HepG2 (cell line): ENCODE measurements around the gene MVP. TPM values are rescaled to one million over a fixed set of nuclear protein-coding genes. Genes with fewer than 3 reads are reported as not detected.

Experiments
- AFF4 ChIP-seq: sonication (generic); formaldehyde crosslinking; IDR thresholded peaks from 2 replicates; pipeline ENCODE4 v1.4.0; 2020; ENCODE audit warnings: missing genetic modification reagents
- AGO2 ChIP-seq: fragments of 200-400 bp; formaldehyde crosslinking; optimal IDR thresholded peaks from 2 replicates; pipeline ENCODE3; 2017; ENCODE audit warnings: mild to moderate bottlenecking, low read depth, low read length, moderate library complexity
- ARNTL ChIP-seq: sonication (generic); formaldehyde crosslinking; IDR thresholded peaks from 2 replicates; pipeline ENCODE4 v1.4.0; 2020; ENCODE audit warnings: mild to moderate bottlenecking, missing genetic modification reagents
- ATF2 ChIP-seq: sonication (generic); formaldehyde crosslinking; IDR thresholded peaks from 2 replicates; pipeline ENCODE4 v1.4.0; 2020; ENCODE audit warnings: missing genetic modification reagents
- ATF4 ChIP-seq, 2 experiments: fragments of 450-650 bp in 1 of 2; sonication (generic) in 1 of 2; formaldehyde crosslinking; IDR thresholded peaks; 2 replicates each; pipeline versions ENCODE4 v1.5.0 to v1.8.0; 2020 to 2022; ENCODE audit warnings: mild to moderate bottlenecking in 1 of 2, missing genetic modification reagents in 1 of 2
- EED ChIP-seq: sonication (generic); formaldehyde crosslinking; IDR thresholded peaks from 2 replicates; pipeline ENCODE4 v1.5.0; 2020; ENCODE audit warnings: mild to moderate bottlenecking, missing genetic modification reagents
- GATA4 ChIP-seq: sonication (generic); IDR thresholded peaks from 2 replicates; pipeline ENCODE4 v1.6.1; 2016; ENCODE audit warnings: antibody characterized with exemption, low read depth, borderline replicate concordance
- MAFG ChIP-seq: sonication (generic); formaldehyde crosslinking; IDR thresholded peaks from 2 replicates; pipeline ENCODE4 v1.5.1; 2020; ENCODE audit warnings: mild to moderate bottlenecking, missing genetic modification reagents
- MIER2 ChIP-seq: IDR thresholded peaks from 2 replicates; pipeline ENCODE4 v1.6.1; 2016; ENCODE audit warnings: missing biosample characterization, missing genetic modification reagents
- MNT ChIP-seq: fragments of 450-650 bp; IDR thresholded peaks from 2 replicates; pipeline ENCODE4 v1.6.1; 2016
- MYPOP ChIP-seq: sonication (generic); formaldehyde crosslinking; IDR thresholded peaks from 2 replicates; pipeline ENCODE4 v1.8.1; 2023; ENCODE audit warnings: mild to moderate bottlenecking, moderate library complexity, missing genetic modification reagents
- PLRG1 ChIP-seq: fragments of 450-650 bp; conservative IDR thresholded peaks from 2 replicates; pipeline ENCODE4 v1.6.1; 2016
- RFXANK ChIP-seq: IDR thresholded peaks from 2 replicates; pipeline ENCODE4 v1.6.1; 2016
- RNF2 ChIP-seq: fragments of 450-650 bp; conservative IDR thresholded peaks from 2 replicates; pipeline ENCODE4 v1.6.1; 2016; ENCODE audit warnings: low read depth
- TAF1 ChIP-seq: sonication (generic); formaldehyde crosslinking; IDR thresholded peaks from 2 replicates; pipeline ENCODE4 v1.4.0; 2020; ENCODE audit warnings: missing genetic modification reagents
- TARDBP ChIP-seq: sonication (generic); formaldehyde crosslinking; IDR thresholded peaks from 2 replicates; pipeline ENCODE4 v1.8.0; 2022; ENCODE audit warnings: mild to moderate bottlenecking, missing genetic modification reagents
- ZNF326 ChIP-seq: sonication (generic); formaldehyde crosslinking; IDR thresholded peaks from 2 replicates; pipeline ENCODE4 v1.4.0; 2020; ENCODE audit warnings: missing genetic modification reagents, borderline replicate concordance
- ZNF362 ChIP-seq: sonication (generic); formaldehyde crosslinking; IDR thresholded peaks from 2 replicates; pipeline ENCODE4 v1.4.0; 2020; ENCODE audit warnings: missing genetic modification reagents, mild to moderate bottlenecking, borderline replicate concordance
- ZNF615 ChIP-seq: sonication (generic); formaldehyde crosslinking; IDR thresholded peaks from 2 replicates; pipeline ENCODE4 v1.5.0; 2020; ENCODE audit warnings: mild to moderate bottlenecking, missing genetic modification reagents, borderline replicate concordance
- ZNF775 ChIP-seq: sonication (generic); formaldehyde crosslinking; IDR thresholded peaks from 2 replicates; pipeline ENCODE4 v1.4.0; 2020; ENCODE audit warnings: missing genetic modification reagents, mild to moderate bottlenecking, moderate library complexity, borderline replicate concordance
- polyA plus RNA-seq, 8 experiments: library from polyadenylated mRNA; depleted of rRNA in 3 of 8; stranded (reverse) in 7 of 8; unstranded in 1 of 8; fragments of >200 nt; fragmentation: Illumina TruSeq in 4 of 8; extraction: Trizol in 4 of 8; gene quantifications; 2 replicates each; pipeline versions ENCODE4 v1.2.1 to v1.2.3, GENCODE V29; 2011 to 2016; ENCODE audit warnings: low read depth in 4 of 8, missing spikeins in 1 of 8, mixed read lengths in 1 of 8; ENCODE audit not compliant: insufficient read depth in 1 of 8
- total RNA-seq, 5 experiments: library from RNA; depleted of rRNA; stranded (reverse); fragments of >200 nt; fragmentation: Illumina TruSeq; extraction: Trizol; gene quantifications; 2 replicates each; pipeline ENCODE4 v1.2.3, GENCODE V29; 2016; ENCODE audit warnings: low read depth in 1 of 5

The MVP gene
- total and polyA plus RNA-seq, 2 of the 13 experiments (the other 11 are each of a cell fraction or from before 2014, with no cell fraction given): 22.9 to 43.5 TPM

- TF ChIP-seq RNF2 (no peak), AFF4 (CRISPR knock-in tag) (no peak), ZNF775 (CRISPR knock-in tag) (no peak; the same call in 1 of the 2 replicates), PLRG1 (no peak), MAFG (no peak), MYPOP (CRISPR knock-in tag) (no peak), RFXANK (CRISPR knock-in tag) (no peak), TARDBP (CRISPR knock-in tag) (peak; percentile 87; the same call in 1 of the 2 replicates), GATA4 (0 out of 2 replicates have a peak, but pooled peaks have one; percentile 56), ATF2 (CRISPR knock-in tag) (peak; percentile 25; the same call in 1 of the 2 replicates), EED (CRISPR knock-in tag) (no peak), ARNTL (no peak), ZNF615 (peak; percentile 43; the same call in 1 of the 2 replicates), ZNF326 (0 out of 2 replicates have a peak, but pooled peaks have one; percentile 82), TAF1 (CRISPR knock-in tag) (peak; percentile 54; the same call in 1 of the 2 replicates), ZNF362 (CRISPR knock-in tag) (no peak), MNT (no peak), MIER2 (CRISPR knock-in tag) (0 out of 2 replicates have a peak, but pooled peaks have one; percentile 45), ATF4 (CRISPR knock-in tag; IDR thresholded peaks at IDR 0.05) (no peak), AGO2 (peak; percentile 100)
Measured at GRCh38 chr16:29811170-29811895, 8.9 kb upstream of the MVP start (continued).
